ENCODE data around the gene RIIAD1. TPM values are rescaled to one million over a fixed set of nuclear protein-coding genes. Genes with fewer than 3 reads are reported as not detected.

The RIIAD1 gene, protein sequence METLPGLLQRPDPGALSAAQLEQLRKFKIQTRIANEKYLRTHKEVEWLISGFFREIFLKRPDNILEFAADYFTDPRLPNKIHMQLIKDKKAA
- total RNA-seq (under 1 TPM in 4 of 6 donors, not detected in 2; 0.56 to 0.69 (median 0.63) TPM), polyA plus RNA-seq (1 to 10 TPM; 3.7 to 7.5 TPM)

DNA sequence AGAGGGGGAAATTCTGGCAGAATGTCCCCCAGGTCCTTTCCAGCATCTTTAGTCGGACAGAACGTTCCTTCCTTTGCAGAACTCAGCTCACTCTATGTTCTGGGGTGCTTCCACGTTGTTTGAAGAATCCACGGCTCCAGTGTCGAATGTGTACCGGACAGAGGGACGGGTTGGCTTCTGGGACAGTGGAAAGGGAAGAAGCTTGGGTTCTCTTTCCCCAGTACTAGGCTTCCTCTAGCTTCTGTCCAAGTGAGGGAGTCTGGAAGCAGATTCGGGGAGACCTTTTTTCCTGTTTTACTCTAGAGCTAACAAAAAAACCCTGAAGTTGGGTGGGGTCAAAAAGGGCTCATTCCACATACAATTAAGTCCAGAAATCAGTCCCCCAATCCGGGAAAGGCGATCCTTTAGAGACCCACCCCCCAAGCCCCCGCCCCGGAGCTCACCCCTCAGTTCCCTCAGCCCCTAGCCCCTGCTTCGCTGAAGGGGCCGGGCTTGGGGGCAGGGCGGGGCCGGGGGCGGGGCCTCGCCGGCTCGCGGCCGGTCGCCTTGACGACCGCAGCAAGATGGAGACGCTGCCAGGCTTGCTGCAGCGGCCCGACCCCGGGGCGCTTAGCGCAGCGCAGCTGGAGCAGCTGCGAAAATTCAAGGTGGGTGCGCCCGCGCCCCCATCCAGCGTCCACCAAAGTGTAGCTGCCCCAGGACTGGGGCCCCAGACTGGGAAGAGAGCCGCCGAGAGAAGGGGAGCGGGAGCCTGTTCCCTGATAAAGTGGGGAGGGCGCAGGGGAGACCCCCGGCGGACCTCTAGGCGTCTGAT is at the start of gene RIIAD1:
RIIAD1 (plus strand) TSS at position 549 of the 814 bp plus-strand sequence; CDS start at position 564, 15 bp downstream.
- DNase-seq, result peak in 1 of 6 donors; percentile 30
- Histone ChIP-seq H3K4me3 (peak within 1 kb of the TSS; percentile 9 to 47 (median 21)), H3K9me3 (no peaks in the 10 kb centered on the region), H3K27ac (peak within 1 kb of the TSS in 3 of 4 donors; percentile 1 to 66 (median 36)), H3K36me3 (no peaks in the 10 kb centered on the region), H3K27me3 (no peaks in the 10 kb centered on the region), H3K4me1 (peaks cover 0 to 18% (median 6%) of the 10 kb centered on the region in 3 donors)
- peak; percentile 77 to 87 (median 78) for ATAC-seq
- TF ChIP-seq, protein P1, sequence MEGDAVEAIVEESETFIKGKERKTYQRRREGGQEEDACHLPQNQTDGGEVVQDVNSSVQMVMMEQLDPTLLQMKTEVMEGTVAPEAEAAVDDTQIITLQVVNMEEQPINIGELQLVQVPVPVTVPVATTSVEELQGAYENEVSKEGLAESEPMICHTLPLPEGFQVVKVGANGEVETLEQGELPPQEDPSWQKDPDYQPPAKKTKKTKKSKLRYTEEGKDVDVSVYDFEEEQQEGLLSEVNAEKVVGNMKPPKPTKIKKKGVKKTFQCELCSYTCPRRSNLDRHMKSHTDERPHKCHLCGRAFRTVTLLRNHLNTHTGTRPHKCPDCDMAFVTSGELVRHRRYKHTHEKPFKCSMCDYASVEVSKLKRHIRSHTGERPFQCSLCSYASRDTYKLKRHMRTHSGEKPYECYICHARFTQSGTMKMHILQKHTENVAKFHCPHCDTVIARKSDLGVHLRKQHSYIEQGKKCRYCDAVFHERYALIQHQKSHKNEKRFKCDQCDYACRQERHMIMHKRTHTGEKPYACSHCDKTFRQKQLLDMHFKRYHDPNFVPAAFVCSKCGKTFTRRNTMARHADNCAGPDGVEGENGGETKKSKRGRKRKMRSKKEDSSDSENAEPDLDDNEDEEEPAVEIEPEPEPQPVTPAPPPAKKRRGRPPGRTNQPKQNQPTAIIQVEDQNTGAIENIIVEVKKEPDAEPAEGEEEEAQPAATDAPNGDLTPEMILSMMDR (IDR thresholded peaks at IDR 0.05), result no peak
- FAIRE-seq, result no peak
- WGBS, 2 donors, result 10 to 12% methylated on average over 41 to 44 of the region's 44 CpGs
- intact Hi-C loops (cut with DNase I), result no loop called here

DNA sequence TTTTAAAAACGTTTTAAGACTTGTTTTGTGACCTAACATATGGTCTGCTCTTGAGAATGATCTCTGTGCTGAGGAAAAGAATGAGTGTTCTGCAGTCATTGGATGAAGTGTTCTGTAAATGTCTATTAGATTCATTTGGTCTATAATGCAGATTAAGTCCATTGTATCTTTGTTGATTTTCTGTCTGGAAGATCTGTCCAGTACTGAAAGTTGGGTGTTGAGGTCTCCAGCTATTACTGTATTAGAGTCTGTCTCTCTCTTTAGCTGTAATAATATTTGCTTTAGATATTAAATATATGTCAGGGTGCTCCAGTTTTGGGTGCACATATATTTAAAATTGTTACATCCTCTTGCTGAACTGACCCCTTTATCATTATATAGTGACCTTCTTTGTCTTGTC is 47.9 kb upstream of the RIIAD1 start:
- no peak for DNase-seq
- intact Hi-C loops (cut with DNase I), result no loop called here

GRCh38 chr1:151680391-151680790 is 40.9 kb upstream of the RIIAD1 start:
- peak in 1 of 4 donors; percentile 9 for ATAC-seq
- DNase-seq, result no peak
- no peak for FAIRE-seq
- 71% methylated on average over 4 of the region's 4 CpGs for WGBS, 2 donors
- TF ChIP-seq, protein P1 (IDR thresholded peaks at IDR 0.05), result no peak
- H3K27me3 ChIP-seq, result no peaks in the 10 kb centered on the region
- no peak overlapping the region for H3K4me3 ChIP-seq
- H3K9me3 ChIP-seq, result no peaks in the 10 kb centered on the region
- intact Hi-C loops (cut with DNase I), result no loop called here
- no peak overlapping the region for H3K27ac ChIP-seq
- H3K4me1 ChIP-seq, result no peaks in the 10 kb centered on the region
- H3K36me3 ChIP-seq, result peaks cover 0 to 11% (median 1%) of the 10 kb centered on the region in 3 donors

More for the DNA sequence above, 47.9 kb upstream of the RIIAD1 start:
- no peaks in the 10 kb centered on the region for H3K27me3 ChIP-seq
- no peak overlapping the region for H3K4me3 ChIP-seq
- no peak overlapping the region for H3K27ac ChIP-seq
- FAIRE-seq, result no peak
- H3K9me3 ChIP-seq, result no peaks in the 10 kb centered on the region
- no peak for ATAC-seq
- H3K36me3 ChIP-seq, result peaks cover 0 to 10% (median 0%) of the 10 kb centered on the region in 3 donors
- WGBS, 2 donors, result 56 to 69% methylated on average over 1 of the region's 1 CpG
- TF ChIP-seq, protein P1 (IDR thresholded peaks at IDR 0.05), result no peak
- H3K4me1 ChIP-seq, result no peaks in the 10 kb centered on the region

GRCh38 chr1:151680826-151681225 is 40.5 kb upstream of the RIIAD1 start:
- intact Hi-C loops (cut with DNase I), result no loop called here
- Histone ChIP-seq H3K4me1 (no peaks in the 10 kb centered on the region), H3K9me3 (no peaks in the 10 kb centered on the region), H3K36me3 (peaks cover 0 to 14% (median 5%) of the 10 kb centered on the region in 3 donors), H3K27me3 (no peaks in the 10 kb centered on the region), H3K4me3 (no peak overlapping the region), H3K27ac (no peak overlapping the region)
- FAIRE-seq, result no peak
- 67% methylated on average over 3 of the region's 3 CpGs for WGBS, 2 donors
- DNase-seq, result no peak
- ATAC-seq, result peak in 3 of 4 donors; percentile 40 to 61 (median 53)
- TF ChIP-seq, protein P1 (IDR thresholded peaks at IDR 0.05), result no peak
